HG03342 (cell line): ENCODE results near the gene SMARCD1.

Experiments
- ATAC-seq: cut with Tn5 transposase; IDR thresholded peaks from one replicate; pipeline ENCODE4 v1.9.1; 2021; ENCODE audit warnings: mild to moderate bottlenecking, moderate library complexity; ENCODE audit not compliant: unreplicated experiment

SMARCD1 gene

GRCh38 chr12:50103767-50104321, 18.7 kb downstream of the SMARCD1 start, which contains the start of gene GPD1:
Gene GPD1 (plus strand): TSS chr12:50104008. CDS start chr12:50104051, 43 bp downstream.
- no peak for ATAC-seq

- ATAC-seq: no peak
These were observed 19.6 kb downstream of the SMARCD1 start for GRCh38 chr12:50104417-50105366.

GRCh38 chr12:50105913-50106450, 20.8 kb downstream of the SMARCD1 start:
- no peak for ATAC-seq

DNA sequence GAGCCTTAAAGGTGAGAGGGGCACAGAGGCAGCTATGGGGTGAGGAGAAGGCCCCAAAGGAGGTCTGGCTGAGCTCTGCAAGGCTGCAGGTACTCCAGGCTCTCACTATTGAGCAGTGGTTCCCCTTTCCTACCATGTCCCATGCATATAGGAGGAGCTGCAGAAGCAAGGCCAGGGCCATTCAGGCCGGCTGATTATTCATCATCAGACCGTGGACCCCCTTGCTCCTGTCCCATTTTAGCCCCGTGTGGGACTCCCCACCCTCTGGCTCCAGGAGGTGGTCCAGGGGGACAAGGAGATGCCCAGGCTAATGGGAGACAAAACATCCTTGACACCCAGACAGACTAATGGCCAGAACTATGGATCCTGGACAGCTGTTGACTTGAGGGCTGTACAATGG, 21.8 kb downstream of the SMARCD1 start:
- no peak for ATAC-seq

DNA sequence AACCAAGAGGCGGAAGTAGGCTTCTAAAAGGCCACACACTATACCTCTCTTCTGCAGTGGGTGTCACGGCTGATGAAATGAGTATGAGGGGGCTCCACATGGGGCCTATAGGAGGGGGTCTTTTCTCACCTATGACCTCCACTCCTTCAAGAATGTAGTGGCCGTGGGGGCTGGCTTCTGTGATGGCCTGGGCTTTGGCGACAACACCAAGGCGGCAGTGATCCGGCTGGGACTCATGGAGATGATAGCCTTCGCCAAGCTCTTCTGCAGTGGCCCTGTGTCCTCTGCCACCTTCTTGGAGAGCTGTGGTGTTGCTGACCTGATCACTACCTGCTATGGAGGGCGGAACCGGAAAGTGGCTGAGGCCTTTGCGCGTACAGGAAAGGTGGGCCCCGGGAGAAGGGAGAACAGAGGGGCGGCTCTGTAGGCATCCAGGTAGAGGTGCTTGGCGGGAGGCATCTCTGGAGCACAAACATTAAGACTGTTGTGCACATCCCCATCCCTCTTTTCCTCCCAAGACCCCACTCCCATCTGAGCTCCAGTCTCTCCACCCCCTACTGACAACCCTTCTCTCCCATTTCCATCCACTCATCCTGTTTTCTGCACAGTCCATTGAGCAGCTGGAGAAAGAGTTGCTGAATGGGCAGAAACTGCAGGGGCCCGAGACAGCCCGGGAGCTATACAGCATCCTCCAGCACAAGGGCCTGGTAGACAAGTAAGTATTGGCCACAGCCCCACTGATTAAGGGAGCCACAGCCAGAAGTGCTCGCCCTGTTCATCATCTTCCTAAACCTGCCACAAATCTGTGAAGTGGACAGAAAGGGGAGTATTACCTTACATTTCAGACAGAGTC, 22.5 kb downstream of the SMARCD1 start:
- no peak for ATAC-seq

DNA sequence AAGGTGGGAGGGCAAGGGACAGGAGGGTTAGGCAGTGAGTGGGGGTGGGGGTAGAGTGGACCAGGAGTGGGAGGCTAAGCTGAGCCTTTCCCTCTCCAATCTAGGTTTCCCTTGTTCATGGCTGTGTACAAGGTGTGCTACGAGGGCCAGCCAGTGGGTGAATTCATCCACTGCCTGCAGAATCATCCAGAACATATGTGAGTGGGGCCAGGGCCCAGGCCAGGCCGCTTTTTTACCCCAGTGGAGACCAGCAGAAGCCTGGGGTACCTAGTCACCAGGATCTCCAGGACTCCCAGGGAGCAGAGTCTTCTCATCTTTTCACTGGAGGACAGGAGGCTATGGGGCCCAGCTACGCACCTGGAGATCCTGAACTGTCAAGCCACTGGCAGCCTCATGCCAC, 24.2 kb downstream of the SMARCD1 start:
- no peak for ATAC-seq

DNA sequence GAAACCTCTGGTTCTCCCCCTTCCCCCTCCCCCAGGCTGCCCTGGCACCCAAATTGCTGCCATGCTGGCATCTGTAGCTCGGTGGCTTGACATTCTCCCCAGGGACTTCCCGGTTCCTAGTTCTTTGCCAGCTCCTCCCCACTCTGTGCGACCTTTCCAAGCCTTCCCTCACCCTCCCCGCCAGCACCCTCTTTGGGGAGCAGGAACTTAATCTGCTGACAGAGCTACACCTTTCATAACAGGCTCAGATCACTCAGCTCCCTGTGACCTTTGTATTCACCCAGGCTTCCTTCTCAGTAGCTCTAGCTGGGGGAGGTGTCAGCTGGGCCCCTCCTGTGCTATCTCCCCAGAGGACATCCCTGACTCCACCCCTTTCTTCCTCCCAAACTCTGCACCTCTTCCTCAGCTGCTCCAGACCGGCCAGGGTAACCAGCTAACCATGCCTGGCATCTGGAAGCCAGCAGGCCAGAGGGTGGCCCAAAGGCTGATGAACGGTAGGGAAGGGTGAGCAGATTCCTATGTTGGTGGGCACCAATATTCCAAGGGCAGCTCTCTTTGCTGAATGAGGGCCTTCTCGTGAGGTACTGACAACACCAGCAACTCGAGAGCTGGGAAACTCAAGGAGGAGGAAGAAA, 25.1 kb downstream of the SMARCD1 start:
- no peak for ATAC-seq

GRCh38 chr12:50110762-50111351, 25.7 kb downstream of the SMARCD1 start:
- no peak for ATAC-seq

DNA sequence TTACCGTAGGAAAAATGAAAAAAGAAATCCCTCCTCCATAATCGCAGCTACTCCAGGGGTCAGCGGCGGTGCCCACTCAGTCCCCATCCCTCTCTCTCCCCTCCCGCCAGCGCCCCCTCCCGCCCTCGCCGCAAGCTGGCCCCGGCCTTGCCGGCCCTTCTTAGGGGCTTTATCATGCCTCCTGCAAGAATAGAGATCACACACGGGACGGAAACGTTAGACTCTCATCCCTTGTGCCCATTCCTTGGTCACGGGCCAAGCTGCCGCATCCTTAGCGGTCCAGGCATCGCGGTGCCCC, 26.2 kb downstream of the SMARCD1 start:
- ATAC-seq: no peak

- ATAC-seq: peak; percentile 82
These were observed 26.7 kb downstream of the SMARCD1 start, which contains the start of gene COX14 for GRCh38 chr12:50111693-50112455. Gene COX14 (plus strand): TSS chr12:50112236. CDS start chr12:50120044, 7,808 bp downstream.

DNA sequence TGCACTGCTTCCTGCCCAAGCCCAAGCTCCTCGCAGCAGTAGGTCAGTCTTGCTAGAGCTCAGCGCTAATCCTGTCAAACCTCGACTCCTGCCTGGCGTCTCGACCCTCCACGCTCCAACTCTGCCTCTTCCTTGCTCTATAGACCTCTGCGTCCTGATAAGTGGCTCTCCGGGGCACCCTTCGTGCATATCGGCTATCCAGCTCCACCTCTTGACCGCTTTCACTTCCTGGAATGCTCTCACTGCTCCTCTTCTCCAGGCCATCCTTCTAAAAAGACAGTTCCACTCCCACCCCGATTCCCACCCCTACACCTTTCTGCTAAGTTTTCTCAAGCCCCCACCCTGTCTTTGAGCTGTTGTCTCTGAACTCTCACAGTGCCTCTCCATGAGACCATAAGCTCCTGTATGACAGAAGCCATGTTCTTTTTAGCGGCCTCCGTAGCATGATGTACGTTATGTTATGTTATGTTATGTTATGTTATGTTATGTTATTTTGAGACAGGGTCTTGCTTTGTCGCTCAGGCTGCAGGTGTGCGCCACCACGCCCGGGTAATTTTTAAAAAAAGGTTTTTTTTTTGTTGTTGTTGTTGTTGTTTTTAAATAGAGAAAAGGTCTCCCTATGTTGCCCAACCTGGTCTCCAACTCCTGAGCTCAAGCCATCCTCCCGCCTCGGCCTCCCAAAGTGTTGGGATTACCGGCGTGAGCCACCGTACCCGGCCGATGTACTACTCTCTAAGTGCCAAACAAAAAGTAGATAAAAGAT, 27.5 kb downstream of the SMARCD1 start:
- peak; percentile 2 for ATAC-seq

GRCh38 chr12:50117057-50117622, 32.0 kb downstream of the SMARCD1 start:
- ATAC-seq: no peak

- no peak for ATAC-seq
These were observed 34.2 kb downstream of the SMARCD1 start for GRCh38 chr12:50119387-50119786.

- no peak for ATAC-seq
These were observed 35.4 kb downstream of the SMARCD1 start for GRCh38 chr12:50120521-50120920.

DNA sequence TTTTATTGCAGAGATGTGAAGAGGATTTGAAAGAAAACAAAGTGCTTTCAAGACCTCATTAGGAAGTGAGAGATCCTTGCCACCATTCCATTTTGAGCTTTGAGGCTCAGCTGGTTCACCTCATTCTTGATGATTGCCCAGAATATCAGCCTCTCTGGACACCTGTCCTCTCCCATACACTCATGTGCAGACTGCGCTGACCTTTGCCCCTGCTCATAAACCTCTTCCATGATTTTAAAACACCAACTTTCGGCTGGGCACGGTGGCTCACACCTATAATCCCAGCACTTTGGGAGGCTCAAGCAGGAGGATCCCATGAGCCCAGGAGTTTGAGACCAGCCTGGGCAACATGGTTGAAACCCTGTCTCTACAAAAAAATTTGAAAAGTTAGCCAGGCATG, 35.8 kb downstream of the SMARCD1 start:
- ATAC-seq: no peak

- ATAC-seq: no peak
These were observed 36.5 kb downstream of the SMARCD1 start for GRCh38 chr12:50121641-50122040.

DNA sequence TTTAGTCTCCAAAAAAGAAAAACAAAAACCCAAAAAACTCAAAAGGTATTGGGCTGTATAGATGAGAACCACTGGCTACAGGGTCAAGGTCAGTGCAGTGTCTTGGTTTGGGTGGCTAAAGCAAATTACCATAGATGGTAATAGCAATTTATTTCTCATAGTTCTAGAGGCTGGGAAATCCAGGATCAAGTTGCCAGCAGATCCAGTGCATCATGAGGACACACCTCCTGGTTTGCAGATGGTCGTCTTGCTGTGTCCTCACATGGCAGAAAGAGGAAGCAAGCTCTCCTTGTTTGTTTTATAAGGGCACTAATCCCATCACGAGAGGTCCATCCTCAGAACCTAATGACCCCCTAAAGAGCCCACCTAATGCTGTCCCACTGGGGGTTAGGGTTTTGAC, 38.1 kb downstream of the SMARCD1 start:
- no peak for ATAC-seq

GRCh38 chr12:50127546-50127945, 42.4 kb downstream of the SMARCD1 start:
- no peak for ATAC-seq
